HCT116 (cell line): ENCODE results near the gene NAPSA. TPM values are rescaled to one million over a fixed set of nuclear protein-coding genes. Genes with fewer than 3 reads are reported as not detected.

ENCODE experiments used
- ATAC-seq: fragments of 200-7000 bp; cut with Tn5 transposase; 2 replicates; pipeline ENCODE4 v1.9.1; 2020; ENCODE audit warnings: mild to moderate bottlenecking, moderate library complexity
- BruUV-seq: library from RNA; stranded (reverse); fragments of 400-500 nt; replicated peaks from 2 replicates; lab custom pipeline; 2021; lab: Mats Ljungman, UMichigan
- CTCF ChIA-PET: fragments of 300-600 bp; sonication (Branson Sonifier 250); formaldehyde crosslinking; loops from one replicate; lab custom pipeline; 2021; ENCODE audit warnings: antibody characterized with exemption; lab: Charles Lee
- POLR2A ChIA-PET: fragments of 300-600, 350-600 bp; sonication (Branson Sonifier 250); formaldehyde crosslinking; loops from one replicate; lab custom pipeline; 2021; ENCODE audit warnings: antibody characterized with exemption; lab: Charles Lee
- RAD21 ChIA-PET, 2 experiments: fragments of 300-600 bp; sonication (Branson Sonifier 250); formaldehyde crosslinking; loops; one replicate each; lab custom pipeline; 2023; ENCODE audit warnings: low total read pairs in 2 of 2; ENCODE audit not compliant: uncharacterized antibody in 2 of 2, unreplicated experiment in 2 of 2, low non-redundant PET in 1 of 2; lab: Charles Lee
- DNase-seq: peaks from one replicate; pipeline ENCODE4 v3.0.0-alpha.2; 2010; ENCODE audit warnings: low read depth, low spot score
- H2AFZ ChIP-seq: fragments of 200-600 bp; shearing (Covaris generic), sonication (generic); 2 replicates; pipeline ENCODE4 v1.6.1; 2017; ENCODE audit warnings: low read depth, mixed run types, mixed read lengths, antibody characterized with exemption, low read length; ENCODE audit not compliant: poor library complexity, severe bottlenecking
- H3K27ac ChIP-seq: 2 replicates; pipeline ENCODE4 v1.5.1; 2012; ENCODE audit warnings: low read depth, low read length
- H3K27me3 ChIP-seq: fragments of 200-600 bp; sonication (generic); 2 replicates; pipeline ENCODE4 v1.6.1; 2016; ENCODE audit warnings: mixed run types, low read length, mixed read lengths; ENCODE audit not compliant: insufficient read depth
- H3K36me3 ChIP-seq, 2 experiments: fragments of 200-500 bp in 1 of 2; fragments of 200-600 bp in 1 of 2; sonication (Bioruptor generic) in 1 of 2; sonication (generic) in 1 of 2; 2 replicates each; pipeline versions ENCODE4 v1.5.1 to v1.6.1; 2014 to 2016; ENCODE audit warnings: low read length in 2 of 2, inconsistent platforms in 1 of 2, mixed read lengths in 1 of 2, mixed run types in 1 of 2; ENCODE audit not compliant: insufficient read depth in 2 of 2, control insufficient read depth in 1 of 2
- H3K4me1 ChIP-seq, 2 experiments: fragments of 200-600 bp in 1 of 2; sonication (generic) in 1 of 2; 2 replicates each; pipeline versions ENCODE4 v1.5.1 to v1.6.1; 2012 to 2017; ENCODE audit warnings: low read length in 2 of 2, inconsistent platforms in 1 of 2, mild to moderate bottlenecking in 1 of 2, mixed read lengths in 1 of 2, mixed run types in 1 of 2, moderate library complexity in 1 of 2; ENCODE audit not compliant: insufficient read depth in 2 of 2, control insufficient read depth in 1 of 2
- H3K4me2 ChIP-seq: fragments of 200-600 bp; sonication (generic); 2 replicates; pipeline ENCODE4 v1.6.1; 2017; ENCODE audit warnings: mixed run types, low read length, mixed read lengths
- H3K4me3 ChIP-seq, 2 experiments: fragments of 200-600 bp in 1 of 2; sonication (generic) in 1 of 2; replicated peaks in 1 of 2; 2 replicates each; pipeline ENCODE4 v1.5.1; 2011 to 2016; ENCODE audit warnings: low read length in 2 of 2, control low read depth in 1 of 2, low read depth in 1 of 2, mild to moderate bottlenecking in 1 of 2, mixed read lengths in 1 of 2, mixed run types in 1 of 2
- H3K79me2 ChIP-seq: fragments of 200-600 bp; sonication (generic); 2 replicates; pipeline ENCODE4 v1.6.1; 2017; ENCODE audit warnings: mild to moderate bottlenecking, mixed run types, low read length, moderate library complexity, mixed read lengths; ENCODE audit not compliant: insufficient read depth
- H3K9ac ChIP-seq: fragments of 200-600 bp; sonication (generic); 2 replicates; pipeline ENCODE4 v1.6.1; 2016; ENCODE audit warnings: low read length, mixed read lengths
- H3K9me2 ChIP-seq: fragments of 200-600 bp; sonication (generic), shearing (Covaris generic); 2 replicates; pipeline ENCODE4 v1.6.1; 2017; ENCODE audit warnings: mixed run types, mild to moderate bottlenecking, moderate library complexity; ENCODE audit not compliant: insufficient read depth
- H3K9me3 ChIP-seq, 2 experiments: fragments of 200-500 bp in 1 of 2; fragments of 200-600 bp in 1 of 2; sonication (Bioruptor generic) in 1 of 2; sonication (generic) in 1 of 2; 2 replicates each; pipeline ENCODE4 v1.6.1; 2014 to 2017; ENCODE audit warnings: low read length in 2 of 2, mixed read lengths in 2 of 2, inconsistent platforms in 1 of 2, low read depth in 1 of 2, mild to moderate bottlenecking in 1 of 2, mixed run types in 1 of 2, moderate library complexity in 1 of 2; ENCODE audit not compliant: control insufficient read depth in 1 of 2, insufficient read depth in 1 of 2
- H4K20me1 ChIP-seq: fragments of 200-600 bp; sonication (generic), shearing (Covaris generic); 2 replicates; pipeline ENCODE4 v1.6.1; 2017; ENCODE audit warnings: mixed run types, mild to moderate bottlenecking, moderate library complexity; ENCODE audit not compliant: insufficient read depth
- CBX3 ChIP-seq: IDR thresholded peaks from 2 replicates; pipeline ENCODE4 v1.6.1; 2012; ENCODE audit warnings: low read depth
- CEBPB ChIP-seq: IDR thresholded peaks from 2 replicates; pipeline ENCODE4 v1.6.1; 2012; ENCODE audit warnings: low read depth
- CTCF ChIP-seq, 3 experiments: fragments of 200-600 bp in 1 of 3; sonication (generic) in 1 of 3; IDR thresholded peaks in 2 of 3; conservative IDR thresholded peaks in 1 of 3; 2 replicates each; pipeline ENCODE4 v1.5.1; 2012 to 2017; ENCODE audit warnings: low read depth in 2 of 3, low read length in 2 of 3, antibody characterized with exemption in 1 of 3, borderline replicate concordance in 1 of 3, control low read depth in 1 of 3, mild to moderate bottlenecking in 1 of 3, mixed read lengths in 1 of 3, mixed run types in 1 of 3, moderate library complexity in 1 of 3; ENCODE audit not compliant: insufficient read depth in 1 of 3
- EGR1 ChIP-seq: IDR thresholded peaks from 2 replicates; pipeline ENCODE4 v1.6.1; 2012; ENCODE audit warnings: low read depth
- ELF1 ChIP-seq: IDR thresholded peaks from 2 replicates; pipeline ENCODE4 v1.6.1; 2012; ENCODE audit warnings: low read depth, borderline replicate concordance
- EZH2phosphoT487 ChIP-seq: fragments of 200-600 bp; IDR thresholded peaks from 2 replicates; pipeline ENCODE4 v1.6.1; 2018; ENCODE audit warnings: antibody characterized with exemption, borderline replicate concordance
- MAX ChIP-seq: IDR thresholded peaks from 2 replicates; pipeline ENCODE4 v1.6.1; 2012
- POLR2A ChIP-seq: IDR thresholded peaks from 2 replicates; pipeline ENCODE4 v1.7.0; 2011; ENCODE audit warnings: borderline replicate concordance; ENCODE audit not compliant: insufficient read depth, insufficient read length; ENCODE audit errors: extremely low read depth
- REST ChIP-seq: IDR thresholded peaks from 2 replicates; pipeline ENCODE4 v1.6.1; 2012; ENCODE audit warnings: low read depth
- SIN3A ChIP-seq: IDR thresholded peaks from 2 replicates; pipeline ENCODE4 v1.6.1; 2012; ENCODE audit warnings: low read depth
- SRF ChIP-seq: IDR thresholded peaks from 2 replicates; pipeline ENCODE4 v1.6.1; 2012; ENCODE audit warnings: low read depth
- TCF7L2 ChIP-seq: IDR thresholded peaks from 2 replicates; pipeline ENCODE4 v1.7.0; 2011; ENCODE audit warnings: borderline replicate concordance, inconsistent platforms; ENCODE audit not compliant: insufficient read depth, insufficient read length; ENCODE audit errors: extremely low read depth
- ZNF274 ChIP-seq: fragments of 200-500 bp; sonication (Bioruptor generic); IDR thresholded peaks from 2 replicates; pipeline ENCODE4 v1.6.1; 2014; ENCODE audit warnings: mild to moderate bottlenecking, low read depth, low read length, inconsistent platforms
- intact Hi-C: fragments of 100-400 bp; cut with micrococcal nuclease; formaldehyde crosslinking; loops from 2 replicates; pipeline ENCODE4 v1.10.0; 2022
- total RNA-seq: library from RNA; stranded (reverse); gene quantifications from one replicate; pipeline ENCODE4 v1.2.1, GENCODE V29; 2021; ENCODE audit not compliant: unreplicated experiment

Gene NAPSA
- total RNA-seq, 1 experiment from 2014 or later = 4.4 TPM

GRCh38 chr19:50341091-50341564, 24.3 kb downstream of the NAPSA start:
- H3K36me3 ChIP-seq = no peaks in the 10 kb centered on the region
- ChIA-PET POLR2A (interaction anchor here (1.1 kb wide), 1 partner anchor 12 kb away, joined by 3 read pairs; the partner anchor contains the start of gene KCNC3), CTCF (no interaction called here), RAD21 (no interaction called here)
- H3K9ac ChIP-seq = no peak overlapping the region
- no peak for ATAC-seq
- no peaks in the 10 kb centered on the region for H3K9me2 ChIP-seq
- H3K4me3 ChIP-seq = no peak overlapping the region
- no peaks in the 10 kb centered on the region for H3K4me1 ChIP-seq
- intact Hi-C loops = no loop called here
- H3K27ac ChIP-seq = no peak overlapping the region
- H3K27me3 ChIP-seq = no peaks in the 10 kb centered on the region
- DNase-seq = no peak
- BruUV-seq = no TSS peak
- H4K20me1 ChIP-seq = no peaks in the 10 kb centered on the region
- H3K79me2 ChIP-seq = no peaks in the 10 kb centered on the region
- H3K4me2 ChIP-seq = no peak overlapping the region
- no peak overlapping the region for H2AFZ ChIP-seq
- no peak for TF ChIP-seq EGR1
- H3K9me3 ChIP-seq = no peaks in the 10 kb centered on the region

- no TSS peak for BruUV-seq
- no peaks in the 10 kb centered on the region for H3K9me2 ChIP-seq
- H3K4me2 ChIP-seq = no peak overlapping the region
- RAD21 ChIA-PET = no interaction called here
- POLR2A ChIA-PET = no interaction called here
- H3K27me3 ChIP-seq = no peaks in the 10 kb centered on the region
- H3K36me3 ChIP-seq = no peaks in the 10 kb centered on the region
- DNase-seq (no peak), ATAC-seq (no peak)
- intact Hi-C loops = no loop called here
- no peak overlapping the region for H3K9ac ChIP-seq
- H3K4me1 ChIP-seq = peaks cover 0 to 4% of the 10 kb centered on the region in 2 experiments; a peak in 1 of 4 replicates
- no peak for TF ChIP-seq MAX
- TF ChIP-seq SIN3A = no peak
- no peak for TF ChIP-seq CTCF (IDR thresholded peaks at IDR 0.05 in 2 of 3, conservative IDR thresholded peaks at IDR 0.05 in 1 of 3; ENCODE audit: borderline replicate concordance in 1 of 3, insufficient read depth in 1 of 3, low read depth in 2 of 3, low read length in 2 of 3)
- TF ChIP-seq REST = no peak
- no peak for TF ChIP-seq POLR2A
- TF ChIP-seq EZH2phosphoT487 = no peak
- no peak for TF ChIP-seq CBX3
- no peak for TF ChIP-seq ELF1
- no peak for TF ChIP-seq SRF
- no peak for TF ChIP-seq CEBPB
- TF ChIP-seq ZNF274 = no peak
- no peak for TF ChIP-seq TCF7L2
- CTCF ChIA-PET = no interaction called here
- H3K9me3 ChIP-seq = no peaks in the 10 kb centered on the region
- H2AFZ ChIP-seq = no peak overlapping the region
- no peaks in the 10 kb centered on the region for H4K20me1 ChIP-seq
- H3K27ac ChIP-seq = no peak overlapping the region
- no peaks in the 10 kb centered on the region for H3K79me2 ChIP-seq
- no peak overlapping the region for H3K4me3 ChIP-seq
Observed at GRCh38 chr19:50340331-50340730, 25.1 kb downstream of the NAPSA start.
